HepG2 (cell line): ENCODE results near the gene FAM89B. TPM values are rescaled to one million over a fixed set of nuclear protein-coding genes. Genes with fewer than 3 reads are reported as not detected.

Source experiments
- ATRX ChIP-seq: sonication (generic); formaldehyde crosslinking; IDR thresholded peaks from 2 replicates; pipeline ENCODE4 v1.4.0; 2020; ENCODE audit warnings: missing genetic modification reagents, borderline replicate concordance
- CHCHD3 ChIP-seq: sonication (generic); formaldehyde crosslinking; IDR thresholded peaks from 2 replicates; pipeline ENCODE4 v1.8.0; 2022; ENCODE audit warnings: mild to moderate bottlenecking, missing genetic modification reagents, moderate library complexity
- ELF1 ChIP-seq: sonication (generic); formaldehyde crosslinking; IDR thresholded peaks from 2 replicates; pipeline ENCODE4 v1.4.0; 2020; ENCODE audit warnings: missing genetic modification reagents
- FOSL2 ChIP-seq: sonication (generic); formaldehyde crosslinking; IDR thresholded peaks from 2 replicates; pipeline ENCODE4 v1.4.0; 2020; ENCODE audit warnings: missing genetic modification reagents
- GTF2F1 ChIP-seq: fragments of 150-350 bp; IDR thresholded peaks from 2 replicates; pipeline ENCODE4 v1.6.1; 2014; ENCODE audit warnings: low read length
- HOXA7 ChIP-seq: sonication (generic); formaldehyde crosslinking; IDR thresholded peaks from 2 replicates; pipeline ENCODE4 v1.8.1; 2022; ENCODE audit warnings: mild to moderate bottlenecking, missing genetic modification reagents, moderate library complexity
- MEIS1 ChIP-seq: sonication (generic); formaldehyde crosslinking; IDR thresholded peaks from 2 replicates; pipeline ENCODE4 v1.9.0; 2021; ENCODE audit warnings: mild to moderate bottlenecking, missing genetic modification reagents, moderate library complexity, borderline replicate concordance
- NFKBIZ ChIP-seq: IDR thresholded peaks from 2 replicates; pipeline ENCODE4 v1.6.1; 2018; ENCODE audit warnings: missing genetic modification reagents, missing compliant biosample characterization
- PPARG ChIP-seq: conservative IDR thresholded peaks from 2 replicates; pipeline ENCODE4 v1.6.1; 2016; ENCODE audit warnings: missing biosample characterization, missing genetic modification reagents
- RBFOX2 ChIP-seq: fragments of 200-400 bp; formaldehyde crosslinking; IDR thresholded peaks from 2 replicates; pipeline ENCODE4 v1.6.1; 2017; ENCODE audit warnings: low read depth, mild to moderate bottlenecking, low read length
- SRSF4 ChIP-seq: fragments of 200-400 bp; formaldehyde crosslinking; IDR thresholded peaks from one replicate; pipeline ENCODE4 v1.6.1; 2018; ENCODE audit warnings: mild to moderate bottlenecking, low read depth, low read length, moderate library complexity; ENCODE audit not compliant: poor library complexity, severe bottlenecking
- TCF12 ChIP-seq, 2 experiments: fragments of 450-650 bp in 1 of 2; sonication (generic) in 1 of 2; formaldehyde crosslinking in 1 of 2; IDR thresholded peaks; 2 replicates each; pipeline versions ENCODE4 v1.6.1 to v1.8.0; 2017 to 2022; ENCODE audit warnings: antibody characterized with exemption in 1 of 2, mild to moderate bottlenecking in 1 of 2, missing genetic modification reagents in 1 of 2, moderate library complexity in 1 of 2
- ZFP62 ChIP-seq: sonication (generic); formaldehyde crosslinking; IDR thresholded peaks from 2 replicates; pipeline ENCODE4 v1.4.0; 2020; ENCODE audit warnings: missing genetic modification reagents
- ZNF12 ChIP-seq: sonication (generic); formaldehyde crosslinking; IDR thresholded peaks from 2 replicates; pipeline ENCODE4 v1.5.0; 2020; ENCODE audit warnings: missing genetic modification reagents
- ZNF124 ChIP-seq: sonication (generic); formaldehyde crosslinking; IDR thresholded peaks from 2 replicates; pipeline ENCODE4 v1.4.0; 2020; ENCODE audit warnings: missing genetic modification reagents
- ZNF235 ChIP-seq: sonication (generic); formaldehyde crosslinking; IDR thresholded peaks from 2 replicates; pipeline ENCODE4 v1.8.1; 2023; ENCODE audit warnings: mild to moderate bottlenecking, missing genetic modification reagents, borderline replicate concordance
- ZNF432 ChIP-seq: sonication (generic); formaldehyde crosslinking; IDR thresholded peaks from 2 replicates; pipeline ENCODE4 v1.5.0; 2020; ENCODE audit warnings: missing genetic modification reagents, mild to moderate bottlenecking, borderline replicate concordance
- ZNF468 ChIP-seq: sonication (generic); formaldehyde crosslinking; IDR thresholded peaks from 2 replicates; pipeline ENCODE4 v1.8.0; 2022; ENCODE audit warnings: mild to moderate bottlenecking, moderate library complexity, missing genetic modification reagents
- ZNF496 ChIP-seq: sonication (generic); formaldehyde crosslinking; IDR thresholded peaks from 2 replicates; pipeline ENCODE4 v1.8.1; 2023; ENCODE audit warnings: mild to moderate bottlenecking, moderate library complexity, missing genetic modification reagents; ENCODE audit not compliant: insufficient replicate concordance
- ZNF839 ChIP-seq: sonication (generic); formaldehyde crosslinking; IDR thresholded peaks from 2 replicates; pipeline ENCODE4 v1.4.0; 2020; ENCODE audit warnings: missing genetic modification reagents, mild to moderate bottlenecking, borderline replicate concordance
- polyA plus RNA-seq, 8 experiments: library from polyadenylated mRNA; depleted of rRNA in 3 of 8; stranded (reverse) in 7 of 8; unstranded in 1 of 8; fragments of >200 nt; fragmentation: Illumina TruSeq in 4 of 8; extraction: Trizol in 4 of 8; gene quantifications; 2 replicates each; pipeline versions ENCODE4 v1.2.1 to v1.2.3, GENCODE V29; 2011 to 2016; ENCODE audit warnings: low read depth in 4 of 8, missing spikeins in 1 of 8, mixed read lengths in 1 of 8; ENCODE audit not compliant: insufficient read depth in 1 of 8
- total RNA-seq, 5 experiments: library from RNA; depleted of rRNA; stranded (reverse); fragments of >200 nt; fragmentation: Illumina TruSeq; extraction: Trizol; gene quantifications; 2 replicates each; pipeline ENCODE4 v1.2.3, GENCODE V29; 2016; ENCODE audit warnings: low read depth in 1 of 5
- TF ChIP-seq, protein P1 (sequence below): sonication (generic); formaldehyde crosslinking; IDR thresholded peaks from 2 replicates; pipeline ENCODE4 v1.4.0; 2020; ENCODE audit warnings: mild to moderate bottlenecking, missing genetic modification reagents
- TF ChIP-seq, protein P2 (sequence below): IDR thresholded peaks from 2 replicates; pipeline ENCODE4 v1.6.1; 2016; ENCODE audit warnings: low read depth
- TF ChIP-seq, protein P3 (sequence below): IDR thresholded peaks from 2 replicates; pipeline ENCODE4 v1.6.1; 2012; ENCODE audit warnings: low read depth, low read length, improper control_type of control experiment
- TF ChIP-seq, protein P4 (sequence below): sonication (generic); formaldehyde crosslinking; IDR thresholded peaks from 2 replicates; pipeline ENCODE4 v1.4.0; 2020; ENCODE audit warnings: missing genetic modification reagents, borderline replicate concordance

Gene FAM89B
- total and polyA plus RNA-seq, 2 of the 13 experiments (the other 11 are each of a cell fraction or from before 2014, with no cell fraction given), result 5.7 to 8.0 TPM

DNA sequence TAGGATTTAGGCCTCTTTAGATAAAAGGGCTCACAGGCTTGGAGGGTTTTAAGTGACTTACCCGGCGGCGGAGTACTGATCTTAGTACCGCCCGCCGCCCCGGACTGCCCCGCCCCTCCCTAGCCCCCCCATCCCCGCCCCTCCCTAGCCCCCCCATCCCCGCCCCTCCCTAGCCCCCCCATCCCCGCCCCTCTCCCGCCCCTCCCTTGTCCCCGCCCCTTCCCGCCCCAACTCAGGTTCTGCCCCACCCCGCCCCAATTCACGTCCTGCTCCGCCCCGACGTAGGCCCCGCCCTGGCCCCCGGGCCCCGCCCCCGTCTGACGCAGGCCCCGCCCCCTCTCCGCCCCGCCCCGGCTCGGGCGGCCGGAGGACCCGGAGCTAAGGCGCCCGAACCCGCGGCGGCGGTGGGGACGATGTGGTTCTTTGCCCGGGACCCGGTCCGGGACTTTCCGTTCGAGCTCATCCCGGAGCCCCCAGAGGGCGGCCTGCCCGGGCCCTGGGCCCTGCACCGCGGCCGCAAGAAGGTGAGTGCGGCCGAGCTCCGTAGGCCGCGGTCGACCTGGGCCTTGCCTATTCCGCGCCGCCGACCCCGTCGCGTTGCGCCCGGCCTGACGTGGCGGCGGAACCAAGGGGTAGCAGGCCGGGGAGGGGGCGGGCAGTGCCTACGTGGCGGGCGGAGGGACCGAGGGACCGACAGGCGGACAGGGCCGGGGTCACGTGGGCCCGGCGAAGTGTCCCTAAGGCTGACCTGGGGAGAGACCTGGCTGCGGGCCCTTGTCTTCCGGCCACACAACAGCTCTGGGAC, 47.4 kb upstream of the FAM89B start, which contains the start of gene SCYL1 (continued):
- TF ChIP-seq, protein P1, sequence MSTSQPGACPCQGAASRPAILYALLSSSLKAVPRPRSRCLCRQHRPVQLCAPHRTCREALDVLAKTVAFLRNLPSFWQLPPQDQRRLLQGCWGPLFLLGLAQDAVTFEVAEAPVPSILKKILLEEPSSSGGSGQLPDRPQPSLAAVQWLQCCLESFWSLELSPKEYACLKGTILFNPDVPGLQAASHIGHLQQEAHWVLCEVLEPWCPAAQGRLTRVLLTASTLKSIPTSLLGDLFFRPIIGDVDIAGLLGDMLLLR (CRISPR knock-in tag), result peak; percentile 62; the same call in 1 of the 2 replicates
- TF ChIP-seq HOXA7 (CRISPR knock-in tag) (no peak), MEIS1 (CRISPR knock-in tag) (0 out of 2 replicates have a peak, but pooled peaks have one; percentile 51), ZNF839 (CRISPR knock-in tag) (no peak), ZNF496 (CRISPR knock-in tag) (no peak), RBFOX2 (peak; percentile 83), ZNF468 (CRISPR knock-in tag) (no peak), FOSL2 (CRISPR knock-in tag) (no peak), GTF2F1 (no peak), ZNF12 (CRISPR knock-in tag) (no peak), ELF1 (CRISPR knock-in tag) (no peak), PPARG (CRISPR knock-in tag) (0 out of 2 replicates have a peak, but pooled peaks have one; percentile 15), ZNF432 (CRISPR knock-in tag) (no peak), NFKBIZ (CRISPR knock-in tag) (peak; percentile 20; the same call in 1 of the 2 replicates), ZNF235 (0 out of 2 replicates have a peak, but pooled peaks have one; percentile 44), CHCHD3 (CRISPR knock-in tag) (no peak; the same call in 1 of the 2 replicates), ZFP62 (CRISPR knock-in tag) (no peak), TCF12 (IDR thresholded peaks at IDR 0.05) (no peak), TCF12 (CRISPR knock-in tag; IDR thresholded peaks at IDR 0.05) (no peak), ATRX (CRISPR knock-in tag) (no peak), SRSF4 (no peak), ZNF124 (no peak)
- TF ChIP-seq, protein P2, sequence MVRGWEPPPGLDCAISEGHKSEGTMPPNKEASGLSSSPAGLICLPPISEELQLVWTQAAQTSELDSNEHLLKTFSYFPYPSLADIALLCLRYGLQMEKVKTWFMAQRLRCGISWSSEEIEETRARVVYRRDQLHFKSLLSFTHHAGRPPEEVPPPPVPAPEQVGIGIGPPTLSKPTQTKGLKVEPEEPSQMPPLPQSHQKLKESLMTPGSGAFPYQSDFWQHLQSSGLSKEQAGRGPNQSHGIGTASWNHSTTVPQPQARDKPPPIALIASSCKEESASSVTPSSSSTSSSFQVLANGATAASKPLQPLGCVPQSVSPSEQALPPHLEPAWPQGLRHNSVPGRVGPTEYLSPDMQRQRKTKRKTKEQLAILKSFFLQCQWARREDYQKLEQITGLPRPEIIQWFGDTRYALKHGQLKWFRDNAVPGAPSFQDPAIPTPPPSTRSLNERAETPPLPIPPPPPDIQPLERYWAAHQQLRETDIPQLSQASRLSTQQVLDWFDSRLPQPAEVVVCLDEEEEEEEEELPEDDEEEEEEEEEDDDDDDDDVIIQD (CRISPR knock-in tag), result no peak
- TF ChIP-seq, protein P3, sequence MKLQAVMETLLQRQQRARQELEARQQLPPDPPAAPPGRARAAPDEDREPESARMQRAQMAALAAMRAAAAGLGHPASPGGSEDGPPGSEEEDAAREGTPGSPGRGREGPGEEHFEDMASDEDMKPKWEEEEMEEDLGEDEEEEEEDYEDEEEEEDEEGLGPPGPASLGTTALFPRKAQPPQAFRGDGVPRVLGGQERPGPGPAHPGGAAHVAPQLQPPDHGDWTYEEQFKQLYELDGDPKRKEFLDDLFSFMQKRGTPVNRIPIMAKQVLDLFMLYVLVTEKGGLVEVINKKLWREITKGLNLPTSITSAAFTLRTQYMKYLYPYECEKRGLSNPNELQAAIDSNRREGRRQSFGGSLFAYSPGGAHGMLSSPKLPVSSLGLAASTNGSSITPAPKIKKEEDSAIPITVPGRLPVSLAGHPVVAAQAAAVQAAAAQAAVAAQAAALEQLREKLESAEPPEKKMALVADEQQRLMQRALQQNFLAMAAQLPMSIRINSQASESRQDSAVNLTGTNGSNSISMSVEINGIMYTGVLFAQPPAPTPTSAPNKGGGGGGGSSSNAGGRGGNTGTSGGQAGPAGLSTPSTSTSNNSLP, result no peak
- TF ChIP-seq, protein P4, sequence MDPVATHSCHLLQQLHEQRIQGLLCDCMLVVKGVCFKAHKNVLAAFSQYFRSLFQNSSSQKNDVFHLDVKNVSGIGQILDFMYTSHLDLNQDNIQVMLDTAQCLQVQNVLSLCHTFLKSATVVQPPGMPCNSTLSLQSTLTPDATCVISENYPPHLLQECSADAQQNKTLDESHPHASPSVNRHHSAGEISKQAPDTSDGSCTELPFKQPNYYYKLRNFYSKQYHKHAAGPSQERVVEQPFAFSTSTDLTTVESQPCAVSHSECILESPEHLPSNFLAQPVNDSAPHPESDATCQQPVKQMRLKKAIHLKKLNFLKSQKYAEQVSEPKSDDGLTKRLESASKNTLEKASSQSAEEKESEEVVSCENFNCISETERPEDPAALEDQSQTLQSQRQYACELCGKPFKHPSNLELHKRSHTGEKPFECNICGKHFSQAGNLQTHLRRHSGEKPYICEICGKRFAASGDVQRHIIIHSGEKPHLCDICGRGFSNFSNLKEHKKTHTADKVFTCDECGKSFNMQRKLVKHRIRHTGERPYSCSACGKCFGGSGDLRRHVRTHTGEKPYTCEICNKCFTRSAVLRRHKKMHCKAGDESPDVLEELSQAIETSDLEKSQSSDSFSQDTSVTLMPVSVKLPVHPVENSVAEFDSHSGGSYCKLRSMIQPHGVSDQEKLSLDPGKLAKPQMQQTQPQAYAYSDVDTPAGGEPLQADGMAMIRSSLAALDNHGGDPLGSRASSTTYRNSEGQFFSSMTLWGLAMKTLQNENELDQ (CRISPR knock-in tag), result no peak
